ENCODE results near the gene M1AP. TPM values are rescaled to one million over a fixed set of nuclear protein-coding genes. Genes with fewer than 3 reads are reported as not detected.
"Not testable (repeated sequence)": the region's sequence is repeated elsewhere in the genome, so short reads cannot be mapped to it uniquely, and the experiment has no call there.

The M1AP gene
- total RNA-seq, 1 experiment from 2014 or later, result not detected

GRCh38 chr2:74632209-74632938, 15.8 kb downstream of the M1AP start:
- Histone ChIP-seq H4K20me1 (ENCODE audit: low read length) (no peaks in the 10 kb centered on the region), H3K27me3 (ENCODE audit: low read length) (0 out of 2 replicates have a peak, but pooled peaks cover 9% of the 10 kb centered on the region), H3K9me2 (replicated peaks; ENCODE audit: low read length) (no peaks in the 10 kb centered on the region), H3K4me1 (ENCODE audit: insufficient read depth, low read length) (0 out of 2 replicates have a peak, but pooled peaks cover 3% of the 10 kb centered on the region), H3K27ac (ENCODE audit: low read length) (no peak overlapping the region), H3K9me3 (ENCODE audit: low read length) (no peaks in the 10 kb centered on the region), H2AFZ (ENCODE audit: low read length) (peak overlapping the region; percentile 48), H3K4me3 (ENCODE audit: low read length) (no peak overlapping the region), H3K4me2 (ENCODE audit: low read length) (no peak overlapping the region), H3K9ac (ENCODE audit: low read length) (no peak overlapping the region), H3F3A (ENCODE audit: low read length, unreplicated experiment) (no peaks in the 10 kb centered on the region), H3K36me3 (ENCODE audit: low read depth, low read length) (no peaks in the 10 kb centered on the region), H3K79me2 (ENCODE audit: low read length) (no peaks in the 10 kb centered on the region)
- DNase-seq, result peak; percentile 34
- ChIA-PET POLR2A (ENCODE audit: unreplicated experiment) (no interaction called here), CTCF (no interaction called here)
- no TSS peak for BruUV-seq (replicated peaks)
- peak; percentile 60; the same call in 1 of the 2 replicates for ATAC-seq
- intact Hi-C loops (cut with micrococcal nuclease), result no loop called here
- TF ChIP-seq CTCF (conservative IDR thresholded peaks at IDR 0.05; ENCODE audit: low read depth, low read length) (0 out of 2 replicates have a peak, but pooled peaks have one; percentile 14), EZH2phosphoT487 (IDR thresholded peaks at IDR 0.05; ENCODE audit: borderline replicate concordance, low read length) (no peak), EZH2 (IDR thresholded peaks at IDR 0.05; ENCODE audit: low read length, unreplicated experiment) (no peak)

- H3K27ac ChIP-seq (ENCODE audit: low read length); H3F3A ChIP-seq (ENCODE audit: low read length, unreplicated experiment); H3K4me1 ChIP-seq (ENCODE audit: insufficient read depth, low read length); H4K20me1 ChIP-seq (ENCODE audit: low read length); H3K9me3 ChIP-seq (ENCODE audit: low read length); H3K9ac ChIP-seq (ENCODE audit: low read length); H3K4me2 ChIP-seq (ENCODE audit: low read length); CTCF ChIA-PET; intact Hi-C loops (cut with micrococcal nuclease); H3K4me3 ChIP-seq (ENCODE audit: low read length); H2AFZ ChIP-seq (ENCODE audit: low read length); DNase-seq; POLR2A ChIA-PET (ENCODE audit: unreplicated experiment); ATAC-seq; H3K79me2 ChIP-seq (ENCODE audit: low read length); BruUV-seq (replicated peaks); H3K27me3 ChIP-seq (ENCODE audit: low read length); H3K36me3 ChIP-seq (ENCODE audit: low read depth, low read length); H3K9me2 ChIP-seq (replicated peaks; ENCODE audit: low read length): not testable (repeated sequence)
Measured at GRCh38 chr2:74630454-74630853, 17.7 kb downstream of the M1AP start.

GRCh38 chr2:74628538-74629105, 19.5 kb downstream of the M1AP start:
- Histone ChIP-seq H3K4me2 (ENCODE audit: low read length) (no peak overlapping the region), H3K9ac (ENCODE audit: low read length) (no peak overlapping the region), H3K4me1 (ENCODE audit: insufficient read depth, low read length) (0 out of 2 replicates have a peak, but pooled peaks cover 3% of the 10 kb centered on the region), H3K79me2 (ENCODE audit: low read length) (no peaks in the 10 kb centered on the region), H2AFZ (ENCODE audit: low read length) (no peak overlapping the region), H3K9me2 (replicated peaks; ENCODE audit: low read length) (no peaks in the 10 kb centered on the region), H3K27ac (ENCODE audit: low read length) (no peak overlapping the region), H3F3A (ENCODE audit: low read length, unreplicated experiment) (no peaks in the 10 kb centered on the region), H3K9me3 (ENCODE audit: low read length) (no peaks in the 10 kb centered on the region), H3K36me3 (ENCODE audit: low read depth, low read length) (no peaks in the 10 kb centered on the region), H3K4me3 (ENCODE audit: low read length) (no peak overlapping the region), H3K27me3 (ENCODE audit: low read length) (no peaks in the 10 kb centered on the region), H4K20me1 (ENCODE audit: low read length) (no peaks in the 10 kb centered on the region)
- CTCF ChIA-PET, result no interaction called here
- DNase-seq (no peak), ATAC-seq (no peak)
- BruUV-seq (replicated peaks), result no TSS peak
- POLR2A ChIA-PET (ENCODE audit: unreplicated experiment), result no interaction called here
- intact Hi-C loops (cut with micrococcal nuclease), result no loop called here
- no peak for TF ChIP-seq CTCF (conservative IDR thresholded peaks at IDR 0.05; ENCODE audit: low read depth, low read length)
- TF ChIP-seq EZH2phosphoT487 (IDR thresholded peaks at IDR 0.05; ENCODE audit: borderline replicate concordance, low read length), result no peak
- no peak for TF ChIP-seq EZH2 (IDR thresholded peaks at IDR 0.05; ENCODE audit: low read length, unreplicated experiment)
